SJSA1 (cell line): Measurements from ENCODE around the gene ZFP92. TPM values are rescaled to one million over a fixed set of nuclear protein-coding genes. Genes with fewer than 3 reads are reported as not detected.
"Not testable (repeated sequence)": the region's sequence is repeated elsewhere in the genome, so short reads cannot be mapped to it uniquely, and the experiment has no call there.

Experiments used
- DNase-seq, 2 experiments: peaks; one replicate each; pipeline ENCODE4 v3.0.0-alpha.2; 2015 to 2020; ENCODE audit warnings: low spot score in 2 of 2, low read depth in 1 of 2
- H3K27ac ChIP-seq: fragments of 250-450 bp; sonication (Bioruptor Pico); 2 replicates; pipeline ENCODE4 v1.5.1; 2020; ENCODE audit warnings: mild to moderate bottlenecking, moderate library complexity
- H3K27me3 ChIP-seq: fragments of 250-450 bp; sonication (Bioruptor Pico); replicated peaks from 2 replicates; pipeline ENCODE4 v1.5.1; 2020; ENCODE audit warnings: mild to moderate bottlenecking, moderate library complexity
- H3K36me3 ChIP-seq: fragments of 250-450 bp; sonication (Bioruptor Pico); 2 replicates; pipeline ENCODE4 v1.5.1; 2020; ENCODE audit warnings: mild to moderate bottlenecking
- H3K4me1 ChIP-seq: fragments of 250-450 bp; sonication (Bioruptor Pico); replicated peaks from 2 replicates; pipeline ENCODE4 v1.6.1; 2021; ENCODE audit warnings: mild to moderate bottlenecking
- H3K4me3 ChIP-seq: fragments of 250-450 bp; sonication (Bioruptor Pico); 2 replicates; pipeline ENCODE4 v1.5.1; 2020; ENCODE audit warnings: mild to moderate bottlenecking
- H3K9me3 ChIP-seq: fragments of 250-450 bp; sonication (Bioruptor Pico); replicated peaks from 2 replicates; pipeline ENCODE4 v1.5.1; 2020; ENCODE audit warnings: mild to moderate bottlenecking
- total RNA-seq: library from RNA; depleted of rRNA; stranded (reverse); fragments of >200 nt; shearing (Covaris generic); gene quantifications from 2 replicates; pipeline ENCODE4 v1.2.3, GENCODE V29; 2014

Gene ZFP92
- total RNA-seq, 1 experiment from 2014 or later, result not detected

GRCh38 chrX:153395613-153396319 lies 15.5 kb upstream of the ZFP92 start:
- Histone ChIP-seq H3K27me3 (no peaks in the 10 kb centered on the region), H3K27ac (no peak overlapping the region), H3K4me3 (no peak overlapping the region), H3K4me1 (no peaks in the 10 kb centered on the region), H3K36me3 (no peaks in the 10 kb centered on the region), H3K9me3 (no peaks in the 10 kb centered on the region)
- DNase-seq, result no peak

- Histone ChIP-seq H3K27ac (no peak overlapping the region), H3K4me1 (no peaks in the 10 kb centered on the region), H3K4me3 (no peak overlapping the region), H3K27me3 (no peaks in the 10 kb centered on the region), H3K36me3 (no peaks in the 10 kb centered on the region), H3K9me3 (no peaks in the 10 kb centered on the region)
- no peak for DNase-seq
Measured at GRCh38 chrX:153396320-153397195, 14.7 kb upstream of the ZFP92 start.

- H3K27ac ChIP-seq, result no peak overlapping the region
- H3K4me3 ChIP-seq, result no peak overlapping the region
- H3K9me3 ChIP-seq, result no peaks in the 10 kb centered on the region
- no peaks in the 10 kb centered on the region for H3K4me1 ChIP-seq
- H3K27me3 ChIP-seq, result no peaks in the 10 kb centered on the region
- H3K36me3 ChIP-seq, result no peaks in the 10 kb centered on the region
- no peak for DNase-seq
Measured at GRCh38 chrX:153397256-153397960, 13.9 kb upstream of the ZFP92 start.

- Histone ChIP-seq H3K9me3 (no peaks in the 10 kb centered on the region), H3K4me1 (no peaks in the 10 kb centered on the region), H3K27me3 (no peaks in the 10 kb centered on the region), H3K27ac (no peak overlapping the region), H3K36me3 (no peaks in the 10 kb centered on the region), H3K4me3 (no peak overlapping the region)
- no peak for DNase-seq
Measured at GRCh38 chrX:153398275-153398960, 12.9 kb upstream of the ZFP92 start.

- Histone ChIP-seq H3K27me3 (no peaks in the 10 kb centered on the region), H3K4me3 (no peak overlapping the region)
Measured at GRCh38 chrX:153400146-153401132, 10.8 kb upstream of the ZFP92 start.

GRCh38 chrX:153401133-153401764 lies 10.0 kb upstream of the ZFP92 start, which contains the start of gene PNMA6E:
PNMA6E (minus strand) TSS chrX:153401350; CDS start chrX:153398849, 2,501 bp downstream.
- Histone ChIP-seq H3K27ac (no peak within 1 kb of the TSS), H3K27me3 (no peaks in the 10 kb centered on the region), H3K36me3 (no peaks in the 10 kb centered on the region), H3K4me1 (no peaks in the 10 kb centered on the region), H3K9me3 (no peaks in the 10 kb centered on the region), H3K4me3 (no peak within 1 kb of the TSS)
- no peak for DNase-seq

More at GRCh38 chrX:153400146-153401132, 10.8 kb upstream of the ZFP92 start:
- no peak overlapping the region for H3K27ac ChIP-seq
- H3K36me3 ChIP-seq, result no peaks in the 10 kb centered on the region
- no peaks in the 10 kb centered on the region for H3K9me3 ChIP-seq
- no peaks in the 10 kb centered on the region for H3K4me1 ChIP-seq
- no peak for DNase-seq

GRCh38 chrX:153404333-153404732 lies 6.9 kb upstream of the ZFP92 start:
- H3K4me1 ChIP-seq, H3K4me3 ChIP-seq: not testable (repeated sequence)

GRCh38 chrX:153405426-153405825 lies 5.8 kb upstream of the ZFP92 start:
- H3K4me1 ChIP-seq, result no peaks in the 10 kb centered on the region
- DNase-seq, result no peak
- H3K4me3 ChIP-seq, result no peak overlapping the region
- no peaks in the 10 kb centered on the region for H3K27me3 ChIP-seq
- H3K27ac ChIP-seq, result no peak overlapping the region
- no peaks in the 10 kb centered on the region for H3K9me3 ChIP-seq
- H3K36me3 ChIP-seq, result no peaks in the 10 kb centered on the region

More at GRCh38 chrX:153404333-153404732, 6.9 kb upstream of the ZFP92 start:
- not testable (repeated sequence) for H3K9me3 ChIP-seq, DNase-seq, H3K27ac ChIP-seq, H3K36me3 ChIP-seq, H3K27me3 ChIP-seq

- no peak for DNase-seq
- 0 out of 2 replicates have a peak, but pooled peaks cover 3% of the 10 kb centered on the region for H3K27me3 ChIP-seq
- H3K9me3 ChIP-seq, result no peaks in the 10 kb centered on the region
- H3K4me3 ChIP-seq, result no peak overlapping the region
- no peaks in the 10 kb centered on the region for H3K4me1 ChIP-seq
- no peak overlapping the region for H3K27ac ChIP-seq
- no peaks in the 10 kb centered on the region for H3K36me3 ChIP-seq
Measured at GRCh38 chrX:153406011-153406410, 5.3 kb upstream of the ZFP92 start.

GRCh38 chrX:153406903-153407302 lies 4.4 kb upstream of the ZFP92 start:
- DNase-seq, result no peak

GRCh38 chrX:153407736-153408135 lies 3.5 kb upstream of the ZFP92 start:
- H3K9me3 ChIP-seq, result no peaks in the 10 kb centered on the region
- H3K27me3 ChIP-seq, result 0 out of 2 replicates have a peak, but pooled peaks cover 12% of the 10 kb centered on the region
- no peak overlapping the region for H3K27ac ChIP-seq
- DNase-seq, result no peak
- no peaks in the 10 kb centered on the region for H3K4me1 ChIP-seq
- H3K36me3 ChIP-seq, result no peaks in the 10 kb centered on the region
- H3K4me3 ChIP-seq, result no peak overlapping the region

More at GRCh38 chrX:153406903-153407302, 4.4 kb upstream of the ZFP92 start:
- Histone ChIP-seq H3K4me1 (no peaks in the 10 kb centered on the region), H3K27me3 (0 out of 2 replicates have a peak, but pooled peaks cover 6% of the 10 kb centered on the region), H3K4me3 (no peak overlapping the region), H3K27ac (no peak overlapping the region), H3K36me3 (no peaks in the 10 kb centered on the region), H3K9me3 (no peaks in the 10 kb centered on the region)

GRCh38 chrX:153408221-153408721 lies 3.0 kb upstream of the ZFP92 start:
- Histone ChIP-seq H3K9me3 (no peaks in the 10 kb centered on the region), H3K36me3 (no peaks in the 10 kb centered on the region), H3K4me3 (no peak overlapping the region), H3K4me1 (no peaks in the 10 kb centered on the region), H3K27me3 (0 out of 2 replicates have a peak, but pooled peaks cover 12% of the 10 kb centered on the region), H3K27ac (no peak overlapping the region)
- no peak for DNase-seq
